Measurements from ENCODE around the gene NR2F2.

The NR2F2 gene

DNA sequence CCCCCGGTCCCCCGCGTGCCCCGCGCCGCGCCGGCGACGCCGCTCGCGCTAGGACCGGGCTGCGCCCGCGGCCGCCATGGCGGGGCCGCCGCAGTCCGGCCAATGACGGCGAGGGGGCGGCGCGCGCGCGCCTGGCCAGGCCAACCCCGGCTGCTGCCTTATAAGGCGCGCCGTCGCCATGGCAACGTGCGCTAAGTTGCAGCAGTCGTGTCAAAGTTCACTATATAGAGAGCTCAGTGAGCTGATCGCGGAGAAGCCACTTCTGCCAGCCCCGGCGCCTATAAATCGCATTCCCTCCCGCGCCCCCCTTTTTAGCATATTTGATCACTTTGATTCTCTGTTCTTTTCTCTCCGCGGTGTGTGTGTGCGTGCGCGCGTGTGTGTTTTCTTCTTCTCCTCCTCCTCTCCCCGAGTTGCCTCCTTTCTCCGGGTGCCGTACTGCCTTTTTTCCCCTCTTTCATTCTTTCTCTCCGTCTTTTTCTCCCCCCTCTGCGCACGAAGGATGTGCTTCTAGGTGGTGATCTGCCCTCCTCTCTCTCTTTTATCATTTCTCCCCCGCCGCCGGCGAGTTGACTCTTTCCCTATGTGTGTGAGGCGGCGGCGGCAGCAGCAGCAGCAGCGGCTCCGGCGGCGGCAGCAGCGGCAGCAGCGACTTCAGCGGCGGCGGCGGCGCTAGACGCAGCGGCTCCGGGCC, at the start of gene NR2F2:
Gene NR2F2, plus strand, starts transcription at position 251 of the 694 bp plus-strand sequence. CDS start 1,406 bp downstream, outside the sequence.
- DNase-seq: peak; percentile 52

GRCh38 chr15:96285305-96285704, 45.2 kb upstream of the NR2F2 start:
- no peak for DNase-seq

DNA sequence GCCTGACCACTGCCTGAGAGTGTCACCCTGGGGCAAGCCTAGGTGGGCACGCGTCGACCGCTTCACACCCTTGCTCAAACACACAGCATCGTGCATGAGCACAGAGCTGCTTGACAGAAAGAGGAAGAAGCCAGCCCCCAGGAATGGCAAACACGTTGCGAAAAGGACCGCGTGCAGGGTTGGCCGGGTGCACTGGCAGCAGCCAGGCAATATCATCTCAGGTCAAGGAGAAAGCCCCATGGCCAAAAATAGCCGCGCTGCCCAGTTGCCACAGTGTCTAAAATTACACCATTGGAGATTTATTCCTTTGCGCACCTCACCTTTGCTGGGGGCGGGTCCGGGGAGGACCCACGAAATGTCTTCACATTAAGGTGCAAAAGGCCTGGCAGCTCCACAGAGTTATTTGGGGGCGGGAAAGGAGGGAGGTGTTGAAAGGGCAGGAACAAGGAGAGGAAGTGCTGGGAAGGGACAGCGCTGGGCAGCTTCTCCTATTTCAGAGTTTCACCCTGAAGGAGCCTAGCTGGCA, 44.7 kb upstream of the NR2F2 start:
- DNase-seq: no peak

- no peak for DNase-seq
Observed at GRCh38 chr15:96290679-96291078, 39.8 kb upstream of the NR2F2 start.

GRCh38 chr15:96292635-96293034, 37.9 kb upstream of the NR2F2 start:
- DNase-seq: no peak

DNA sequence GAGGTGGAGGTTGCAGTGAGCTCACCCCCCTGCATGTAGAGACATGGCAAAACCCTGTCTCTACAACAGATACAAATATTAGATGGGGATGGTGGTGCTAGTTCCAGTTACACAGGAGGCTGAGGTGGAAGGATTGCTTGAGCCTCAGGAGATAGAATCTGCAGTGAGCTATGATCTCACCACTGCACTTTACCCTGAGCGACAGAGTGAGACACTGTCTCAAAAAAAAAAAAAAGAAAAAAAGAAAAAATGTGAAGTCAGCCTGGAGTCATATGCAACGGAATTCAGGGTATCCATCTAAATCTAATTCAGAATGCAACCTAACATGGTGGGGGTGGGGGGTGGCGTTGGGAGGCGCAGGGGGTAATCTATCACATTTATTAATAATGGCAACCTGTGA, 37.1 kb upstream of the NR2F2 start:
- no peak for DNase-seq

GRCh38 chr15:96294766-96295165, 35.7 kb upstream of the NR2F2 start:
- no peak for DNase-seq

DNA sequence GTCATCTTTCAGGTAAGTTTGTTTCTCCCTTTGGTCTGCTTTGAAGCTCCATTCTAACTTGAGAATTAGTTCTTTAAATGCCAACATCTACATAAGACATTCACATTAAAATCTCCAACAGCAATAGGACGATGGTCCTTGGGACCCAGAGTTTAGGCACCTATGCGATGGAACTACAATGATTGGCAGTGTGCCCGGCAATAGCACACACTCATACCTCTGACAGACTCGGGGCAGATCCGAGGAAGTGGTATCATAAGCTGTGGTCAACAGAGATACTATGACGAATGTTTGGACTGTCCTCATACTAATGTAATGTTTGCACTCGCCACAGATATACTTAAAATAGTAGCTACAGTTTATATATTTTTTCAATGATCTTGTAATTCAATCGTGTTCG, 34.2 kb upstream of the NR2F2 start:
- no peak for DNase-seq

DNA sequence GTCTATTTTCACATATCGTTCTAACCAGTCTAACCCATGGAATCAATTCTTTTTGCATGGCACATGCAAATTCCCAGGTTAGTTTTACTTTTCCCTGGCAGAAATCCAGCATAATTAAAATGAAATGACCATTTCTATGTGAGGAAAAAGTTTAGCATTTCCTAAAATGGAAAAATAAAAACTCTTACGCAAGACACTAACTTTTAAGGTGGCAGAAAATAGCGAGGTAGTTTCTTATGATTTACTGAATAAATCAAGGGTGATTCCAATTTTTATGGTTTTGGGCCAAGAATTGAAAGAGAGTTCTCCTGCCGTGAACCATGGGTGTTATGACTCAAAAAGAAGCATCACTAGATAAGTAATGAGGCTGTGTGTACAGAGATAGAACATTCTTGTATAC, 32.7 kb upstream of the NR2F2 start:
- DNase-seq: no peak

- no peak for DNase-seq
Observed at GRCh38 chr15:96298217-96298616, 32.3 kb upstream of the NR2F2 start.

DNA sequence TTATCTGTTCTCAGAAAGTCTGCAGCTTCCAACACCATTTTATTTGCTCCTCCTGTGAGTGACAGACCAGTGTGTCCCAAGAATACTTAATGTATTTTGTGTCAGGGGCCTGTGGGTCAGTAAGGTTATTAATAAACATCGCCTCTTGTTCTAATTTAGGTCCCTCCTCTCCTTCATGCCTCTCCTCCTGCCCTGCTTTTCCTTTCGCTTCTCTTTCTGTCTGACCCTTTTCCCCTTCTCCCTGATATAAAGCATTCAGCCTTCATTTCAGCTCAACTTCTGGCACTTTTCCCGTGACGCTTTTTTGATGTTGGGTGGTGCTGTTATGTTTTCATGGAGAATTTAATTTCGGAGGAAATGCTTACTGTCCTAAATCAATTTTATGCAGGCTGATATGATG, 29.7 kb upstream of the NR2F2 start:
- no peak for DNase-seq

- no peak for DNase-seq
Observed at GRCh38 chr15:96303503-96304056, 26.9 kb upstream of the NR2F2 start.

DNA sequence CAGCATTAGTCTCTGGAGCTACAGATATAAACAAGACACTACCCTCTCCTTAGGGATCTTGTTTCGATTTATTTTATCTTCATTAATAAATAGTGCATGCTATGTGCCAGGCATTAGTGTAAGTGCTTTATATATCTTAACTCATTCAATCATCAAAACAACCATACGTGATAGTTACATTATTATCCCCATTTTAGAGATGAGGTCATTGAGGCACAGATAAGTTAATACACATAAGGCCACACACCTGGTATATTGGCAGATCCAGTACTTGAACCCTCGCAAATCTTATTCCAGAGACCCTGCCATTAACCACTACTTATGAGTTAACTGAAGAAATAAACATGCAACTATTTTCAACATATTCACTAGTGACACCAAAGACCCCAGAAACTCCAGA, 25.7 kb upstream of the NR2F2 start:
- DNase-seq: no peak

DNA sequence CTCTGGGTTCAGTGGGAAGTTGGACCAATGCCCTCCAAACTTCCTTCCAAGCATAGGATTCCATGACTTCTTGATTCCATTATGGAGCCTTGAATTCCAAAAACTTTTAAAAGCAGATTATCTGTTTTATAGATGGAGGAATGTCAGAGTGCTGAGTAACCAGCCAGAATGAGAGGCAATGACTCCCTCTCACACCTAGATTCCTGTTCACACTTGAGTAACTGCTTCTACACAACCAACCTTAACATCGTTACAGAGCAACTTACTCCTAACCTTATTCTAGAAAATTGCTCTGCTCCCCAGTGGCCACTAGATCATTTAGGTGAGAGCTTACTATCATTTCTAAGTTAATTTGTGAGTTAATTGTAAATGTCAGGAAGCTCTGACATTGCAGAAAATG, 24.2 kb upstream of the NR2F2 start:
- no peak for DNase-seq

- no peak for DNase-seq
Observed at GRCh38 chr15:96307856-96308394, 22.6 kb upstream of the NR2F2 start.

DNA sequence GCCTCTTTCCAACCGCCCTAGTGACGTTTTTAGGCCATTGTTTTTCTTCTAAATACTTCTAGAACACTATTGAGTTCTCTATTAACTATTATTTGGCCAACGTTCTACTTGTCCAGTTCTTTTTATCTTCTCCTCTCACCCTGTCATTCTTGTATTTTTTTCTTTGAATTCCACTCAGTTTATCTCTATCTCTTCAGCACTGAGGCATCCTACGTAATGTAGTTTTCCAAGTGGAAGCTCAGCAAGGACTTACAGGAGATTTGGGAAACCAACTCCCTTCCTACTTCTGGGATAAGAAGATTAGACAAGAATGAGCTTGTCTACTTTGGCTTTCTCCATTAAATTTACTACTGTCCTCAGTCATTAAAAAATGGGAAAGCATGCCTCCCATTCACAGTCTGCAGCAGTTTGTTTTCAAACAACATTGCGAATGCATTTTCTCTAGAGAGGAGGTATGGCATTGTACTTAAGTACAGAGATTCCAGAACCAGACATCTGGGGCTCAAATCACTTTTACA, 21.3 kb upstream of the NR2F2 start:
- no peak for DNase-seq

DNA sequence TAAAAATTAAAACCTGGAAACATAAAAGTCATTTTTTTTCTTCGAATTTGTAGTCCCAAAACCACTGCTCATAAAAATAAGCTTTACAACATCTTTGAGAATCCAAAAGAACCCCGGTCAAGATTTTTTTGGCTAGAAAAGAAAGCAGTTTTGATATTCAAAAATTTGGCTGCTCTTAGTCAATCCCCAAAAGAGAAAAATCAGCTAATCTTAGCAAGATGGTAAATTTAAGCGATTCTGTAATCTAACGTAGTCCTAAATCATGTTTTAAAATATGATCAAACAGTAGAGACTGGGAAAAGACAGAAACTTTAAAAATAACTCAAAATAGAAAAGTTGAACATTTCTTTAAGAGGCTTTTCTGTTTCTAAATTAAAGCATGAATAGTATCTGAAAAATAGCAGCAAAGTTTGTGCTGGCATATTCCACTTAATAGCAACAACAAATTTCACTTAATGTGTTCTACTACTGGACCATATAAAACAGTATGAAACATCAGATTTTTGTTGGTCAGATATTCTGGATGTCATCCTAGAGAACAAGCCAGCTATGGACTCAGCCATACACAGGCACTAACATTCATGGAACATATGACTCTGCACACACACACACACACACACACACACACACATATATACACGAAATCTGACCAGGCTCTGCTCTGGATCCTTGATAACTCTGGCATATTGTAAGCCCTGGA, 19.1 kb upstream of the NR2F2 start:
- DNase-seq: no peak

DNA sequence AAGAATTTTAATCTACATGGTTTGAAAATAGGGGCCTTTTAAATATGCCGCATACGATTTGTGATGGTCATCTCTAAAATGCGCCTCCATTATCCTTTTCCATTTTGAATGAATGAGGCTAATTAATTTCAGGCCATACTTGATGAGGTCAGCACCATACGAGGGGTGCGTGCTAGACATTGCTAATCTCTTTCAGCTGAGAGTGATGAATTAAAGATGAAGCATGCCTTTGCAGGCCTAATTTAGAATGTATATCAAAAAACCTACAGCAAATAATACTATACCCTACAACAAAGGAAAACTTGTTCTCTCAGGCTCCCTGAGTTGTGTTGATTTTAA, 18.6 kb upstream of the NR2F2 start:
- no peak for DNase-seq

DNA sequence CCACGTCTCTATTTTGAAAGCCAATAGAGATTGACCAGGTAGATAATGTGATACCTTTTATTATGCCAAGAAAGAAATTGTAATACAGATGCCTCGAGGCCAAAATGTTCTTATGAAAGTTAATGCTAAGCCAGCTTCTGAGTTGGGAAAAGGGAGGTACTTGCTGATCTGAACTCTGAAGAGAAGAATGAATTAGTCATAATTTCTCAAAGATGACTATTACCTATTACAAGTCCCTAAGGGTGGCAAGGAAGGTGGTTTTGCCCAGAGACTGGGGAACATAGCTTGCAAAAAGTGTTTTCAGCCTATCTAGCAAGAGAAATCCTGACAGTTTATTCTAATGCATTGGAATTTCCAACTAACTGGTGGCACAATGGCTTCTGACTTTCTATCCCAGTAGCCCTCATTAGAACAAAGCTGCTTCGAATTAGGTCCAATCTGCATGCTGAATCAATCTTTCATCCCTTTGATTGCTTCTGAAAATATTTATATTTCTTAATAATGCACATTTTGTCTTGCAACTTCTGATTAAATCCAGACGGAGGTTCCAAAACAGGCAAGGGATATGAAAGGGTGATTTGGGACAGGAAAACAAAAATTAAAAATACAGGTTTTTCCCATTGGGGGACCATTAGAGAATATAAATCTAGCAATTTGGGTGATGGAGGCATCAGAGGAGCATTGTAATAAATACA, 17.7 kb upstream of the NR2F2 start:
- no peak for DNase-seq

- no peak for DNase-seq
Observed at GRCh38 chr15:96314518-96314917, 16.0 kb upstream of the NR2F2 start.

DNA sequence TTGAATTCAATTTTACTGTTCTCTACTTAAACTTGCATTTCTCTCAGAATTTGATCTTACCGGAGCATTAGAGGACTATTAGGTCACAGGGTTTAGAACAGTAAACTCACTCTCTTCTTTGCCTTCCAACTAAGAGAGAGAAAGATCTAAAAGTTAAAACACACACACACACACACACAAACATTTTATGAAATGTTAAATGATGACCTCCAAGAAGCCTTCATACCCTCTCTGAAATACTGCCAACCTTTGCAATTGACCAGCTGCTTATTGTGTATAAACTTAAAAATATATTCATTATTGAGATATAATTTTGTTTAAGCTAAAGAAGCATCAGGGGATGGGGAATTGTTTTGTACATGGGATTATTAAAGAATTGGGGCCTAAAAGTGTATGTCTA, 15.5 kb upstream of the NR2F2 start:
- no peak for DNase-seq

- no peak for DNase-seq
Observed at GRCh38 chr15:96316953-96317629, 13.4 kb upstream of the NR2F2 start.

DNA sequence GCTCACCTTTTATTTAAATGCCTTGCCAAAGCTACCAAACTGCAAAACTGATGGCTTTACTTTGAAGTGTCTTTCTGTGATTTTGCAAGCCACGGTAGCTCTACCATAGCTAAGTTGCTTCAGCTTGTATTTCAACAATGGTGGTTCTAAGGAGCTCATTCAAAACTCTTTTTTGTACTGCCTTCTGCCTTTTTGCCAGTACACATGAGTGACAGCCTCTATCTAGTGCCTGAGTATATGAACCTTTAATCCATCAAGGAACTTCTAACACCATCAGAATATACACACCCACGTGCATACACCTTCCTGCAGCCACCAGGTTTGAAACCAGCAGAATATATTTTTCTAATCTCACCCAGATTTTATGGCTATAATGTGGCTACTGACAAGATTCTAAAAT, 10.4 kb upstream of the NR2F2 start:
- DNase-seq: no peak

Data from NCI-H510A treated with DMSO at 0.1 percent for 48 hours (cell line).